PC-3 (cell line): ENCODE measurements around the gene ARF3.

Experiments used
- EZH2 ChIP-seq: fragments of 300-600 bp; sonication (generic); IDR thresholded peaks from one replicate; pipeline ENCODE4 v1.6.1; 2017; ENCODE audit warnings: antibody characterized with exemption, mild to moderate bottlenecking, low read length; ENCODE audit not compliant: unreplicated experiment
- TF ChIP-seq, protein P1 (sequence below): fragments of 300-600 bp; sonication (generic); conservative IDR thresholded peaks from 2 replicates; pipeline ENCODE4 v1.5.1; 2017; ENCODE audit warnings: antibody characterized with exemption, low read depth, mild to moderate bottlenecking, low read length

DNA sequence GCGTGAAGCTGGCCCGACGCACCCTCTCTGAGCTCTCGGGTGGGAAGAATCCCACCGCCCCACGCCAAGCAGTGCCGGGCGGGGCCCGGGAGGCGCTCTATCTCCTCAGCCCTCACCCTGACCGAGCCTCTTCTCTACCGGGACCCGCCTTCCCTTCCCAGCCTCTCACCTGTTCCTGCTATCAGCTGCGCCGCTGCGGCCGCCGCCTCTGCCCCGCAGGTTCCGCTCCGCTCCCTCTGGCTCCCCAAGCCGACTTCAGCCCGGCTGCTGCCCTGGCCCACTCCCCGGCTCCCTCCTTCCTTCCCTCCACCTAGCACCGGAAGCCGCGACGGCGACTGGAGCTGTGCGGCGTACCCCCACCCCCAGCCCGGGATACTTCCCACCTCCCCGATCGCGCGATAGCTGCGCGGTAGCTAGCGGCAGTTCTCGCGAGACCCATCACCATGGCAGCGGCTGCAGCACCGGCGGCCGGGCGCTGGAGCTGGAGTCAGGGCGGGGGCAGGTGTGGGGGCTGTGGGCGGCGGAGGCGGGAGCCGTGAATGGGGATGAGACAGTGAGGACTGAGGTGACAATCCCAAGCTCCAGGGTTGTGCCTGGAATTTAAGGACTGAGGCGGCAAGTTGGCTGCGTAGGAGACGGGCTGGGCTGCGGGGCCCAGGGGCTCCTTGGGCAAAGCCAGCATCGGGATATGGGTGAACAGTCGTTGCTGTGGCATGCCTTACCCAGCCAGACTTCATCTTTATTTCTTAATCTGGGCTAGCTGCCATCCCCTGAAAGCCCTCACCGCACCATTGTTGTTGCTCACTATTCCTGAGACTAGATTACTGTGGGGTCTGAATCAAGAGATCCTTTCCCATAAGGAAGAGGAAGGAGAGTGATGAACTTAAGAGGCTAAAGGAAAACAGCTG is at the start of gene ARF3:
- TF ChIP-seq EZH2, result no peak
- TF ChIP-seq, protein P1, sequence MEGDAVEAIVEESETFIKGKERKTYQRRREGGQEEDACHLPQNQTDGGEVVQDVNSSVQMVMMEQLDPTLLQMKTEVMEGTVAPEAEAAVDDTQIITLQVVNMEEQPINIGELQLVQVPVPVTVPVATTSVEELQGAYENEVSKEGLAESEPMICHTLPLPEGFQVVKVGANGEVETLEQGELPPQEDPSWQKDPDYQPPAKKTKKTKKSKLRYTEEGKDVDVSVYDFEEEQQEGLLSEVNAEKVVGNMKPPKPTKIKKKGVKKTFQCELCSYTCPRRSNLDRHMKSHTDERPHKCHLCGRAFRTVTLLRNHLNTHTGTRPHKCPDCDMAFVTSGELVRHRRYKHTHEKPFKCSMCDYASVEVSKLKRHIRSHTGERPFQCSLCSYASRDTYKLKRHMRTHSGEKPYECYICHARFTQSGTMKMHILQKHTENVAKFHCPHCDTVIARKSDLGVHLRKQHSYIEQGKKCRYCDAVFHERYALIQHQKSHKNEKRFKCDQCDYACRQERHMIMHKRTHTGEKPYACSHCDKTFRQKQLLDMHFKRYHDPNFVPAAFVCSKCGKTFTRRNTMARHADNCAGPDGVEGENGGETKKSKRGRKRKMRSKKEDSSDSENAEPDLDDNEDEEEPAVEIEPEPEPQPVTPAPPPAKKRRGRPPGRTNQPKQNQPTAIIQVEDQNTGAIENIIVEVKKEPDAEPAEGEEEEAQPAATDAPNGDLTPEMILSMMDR, result no peak
